ENCODE measurements around the gene SSBP3. TPM values are rescaled to one million over a fixed set of nuclear protein-coding genes. Genes with fewer than 3 reads are reported as not detected.
"Not testable (repeated sequence)": the region's sequence is repeated elsewhere in the genome, so short reads cannot be mapped to it uniquely, and the experiment has no call there.

SSBP3 gene
- total RNA-seq, 1 experiment from 2014 or later: 15.0 TPM

GRCh38 chr1:54453022-54453421 is 46.8 kb upstream of the SSBP3 start:
- no peak for ATAC-seq
- Histone ChIP-seq H2AFZ (ENCODE audit: low read length) (no peak overlapping the region), H4K20me1 (ENCODE audit: low read length) (no peaks in the 10 kb centered on the region), H3K36me3 (ENCODE audit: low read depth, low read length) (no peaks in the 10 kb centered on the region), H3K27ac (ENCODE audit: low read length) (no peak overlapping the region), H3K4me3 (ENCODE audit: low read length) (no peak overlapping the region), H3K27me3 (ENCODE audit: low read length) (no peaks in the 10 kb centered on the region), H3K9me3 (ENCODE audit: low read length) (no peaks in the 10 kb centered on the region), H3K79me2 (ENCODE audit: low read length) (no peaks in the 10 kb centered on the region), H3K4me1 (ENCODE audit: insufficient read depth, low read length) (no peaks in the 10 kb centered on the region), H3K9ac (ENCODE audit: low read length) (no peak overlapping the region), H3K9me2 (replicated peaks; ENCODE audit: low read length) (no peaks in the 10 kb centered on the region), H3K4me2 (ENCODE audit: low read length) (no peak overlapping the region), H3F3A (ENCODE audit: low read length, unreplicated experiment) (no peaks in the 10 kb centered on the region)
- ChIA-PET POLR2A (ENCODE audit: unreplicated experiment) (no interaction called here), CTCF (no interaction called here)
- BruUV-seq (replicated peaks): no TSS peak
- TF ChIP-seq EZH2phosphoT487 (IDR thresholded peaks at IDR 0.05; ENCODE audit: borderline replicate concordance, low read length) (no peak), CTCF (conservative IDR thresholded peaks at IDR 0.05; ENCODE audit: low read depth, low read length) (no peak), EZH2 (IDR thresholded peaks at IDR 0.05; ENCODE audit: low read length, unreplicated experiment) (no peak)
- intact Hi-C loops (cut with micrococcal nuclease): no loop called here
- DNase-seq: no peak

- H2AFZ ChIP-seq (ENCODE audit: low read length); H3K79me2 ChIP-seq (ENCODE audit: low read length); ATAC-seq; H4K20me1 ChIP-seq (ENCODE audit: low read length); BruUV-seq (replicated peaks); H3K9me2 ChIP-seq (replicated peaks; ENCODE audit: low read length); H3K9ac ChIP-seq (ENCODE audit: low read length); H3F3A ChIP-seq (ENCODE audit: low read length, unreplicated experiment); H3K4me3 ChIP-seq (ENCODE audit: low read length); POLR2A ChIA-PET (ENCODE audit: unreplicated experiment); H3K9me3 ChIP-seq (ENCODE audit: low read length); DNase-seq; H3K27ac ChIP-seq (ENCODE audit: low read length); CTCF ChIA-PET; H3K4me2 ChIP-seq (ENCODE audit: low read length); H3K36me3 ChIP-seq (ENCODE audit: low read depth, low read length); H3K27me3 ChIP-seq (ENCODE audit: low read length); intact Hi-C loops (cut with micrococcal nuclease); H3K4me1 ChIP-seq (ENCODE audit: insufficient read depth, low read length): not testable (repeated sequence)
These were observed 43.2 kb upstream of the SSBP3 start for GRCh38 chr1:54449431-54449830.

GRCh38 chr1:54448801-54449200 is 42.6 kb upstream of the SSBP3 start:
- H2AFZ ChIP-seq (ENCODE audit: low read length); H3K4me1 ChIP-seq (ENCODE audit: insufficient read depth, low read length); DNase-seq; H3K4me3 ChIP-seq (ENCODE audit: low read length); BruUV-seq (replicated peaks); H3K9ac ChIP-seq (ENCODE audit: low read length); CTCF ChIA-PET; H3K27ac ChIP-seq (ENCODE audit: low read length); ATAC-seq; intact Hi-C loops (cut with micrococcal nuclease); H4K20me1 ChIP-seq (ENCODE audit: low read length); H3K9me3 ChIP-seq (ENCODE audit: low read length); H3K36me3 ChIP-seq (ENCODE audit: low read depth, low read length); H3F3A ChIP-seq (ENCODE audit: low read length, unreplicated experiment); POLR2A ChIA-PET (ENCODE audit: unreplicated experiment); H3K4me2 ChIP-seq (ENCODE audit: low read length); H3K79me2 ChIP-seq (ENCODE audit: low read length); H3K27me3 ChIP-seq (ENCODE audit: low read length); H3K9me2 ChIP-seq (replicated peaks; ENCODE audit: low read length): not testable (repeated sequence)

- H4K20me1 ChIP-seq (ENCODE audit: low read length); DNase-seq; H3K4me1 ChIP-seq (ENCODE audit: insufficient read depth, low read length); H3K27ac ChIP-seq (ENCODE audit: low read length); H3K79me2 ChIP-seq (ENCODE audit: low read length); intact Hi-C loops (cut with micrococcal nuclease); H3K9me2 ChIP-seq (replicated peaks; ENCODE audit: low read length); H3K9me3 ChIP-seq (ENCODE audit: low read length); H3K27me3 ChIP-seq (ENCODE audit: low read length); H3K36me3 ChIP-seq (ENCODE audit: low read depth, low read length); H3K9ac ChIP-seq (ENCODE audit: low read length); ATAC-seq; H3K4me2 ChIP-seq (ENCODE audit: low read length); H3F3A ChIP-seq (ENCODE audit: low read length, unreplicated experiment); POLR2A ChIA-PET (ENCODE audit: unreplicated experiment); BruUV-seq (replicated peaks); H3K4me3 ChIP-seq (ENCODE audit: low read length); CTCF ChIA-PET; H2AFZ ChIP-seq (ENCODE audit: low read length): not testable (repeated sequence)
These were observed 40.9 kb upstream of the SSBP3 start for GRCh38 chr1:54447081-54447480.
